Activated CD4-positive, alpha-beta T cell treated with anti-CD3 and anti-CD28 coated beads for 24 hours (primary cell): Measurements from ENCODE around the gene ALKBH5.

ENCODE experiments used
- DNase-seq, 2 donors: peaks; one replicate each; pipeline ENCODE4 v3.0.0-alpha.2; 2020; ENCODE audit warnings: low read depth in 2 of 2

Gene ALKBH5

GRCh38 chr17:18218756-18219415, 35.3 kb downstream of the ALKBH5 start:
- no peak for DNase-seq

GRCh38 chr17:18224053-18224386, 40.4 kb downstream of the ALKBH5 start:
- DNase-seq: no peak

GRCh38 chr17:18224387-18225120, 40.9 kb downstream of the ALKBH5 start:
- DNase-seq: no peak

DNA sequence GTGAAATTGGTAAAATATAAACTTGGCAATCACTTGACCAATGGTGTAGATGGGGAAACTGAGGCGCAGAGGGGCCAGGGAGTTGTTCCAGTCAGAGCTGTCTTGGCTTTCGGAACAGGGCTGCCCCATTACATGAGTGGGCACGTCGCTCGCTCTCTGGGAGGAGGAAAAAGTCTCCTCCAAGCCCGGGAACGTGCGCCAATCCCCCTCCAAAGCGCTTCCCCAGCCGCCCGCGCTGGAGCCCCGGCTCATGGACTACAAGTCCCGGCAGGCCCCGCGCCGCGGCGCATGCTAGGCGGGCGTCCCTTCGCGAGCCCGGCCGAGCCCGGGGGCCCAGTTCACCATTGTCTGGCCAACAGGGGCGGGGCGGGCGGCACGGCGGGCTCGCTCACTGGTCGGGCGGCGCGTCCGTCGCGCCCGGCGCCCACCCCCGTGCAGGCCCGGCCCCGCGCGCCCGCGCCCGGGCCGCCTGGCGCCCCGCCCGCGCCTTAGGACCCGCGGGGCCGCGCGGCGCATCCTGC, 41.6 kb downstream of the ALKBH5 start, which contains the start of gene LLGL1:
Gene LLGL1 (plus strand): TSS at position 515 of the 521 bp plus-strand sequence. CDS start 48 bp downstream, outside the sequence.
- DNase-seq: peak; percentile 93 to 97

DNA sequence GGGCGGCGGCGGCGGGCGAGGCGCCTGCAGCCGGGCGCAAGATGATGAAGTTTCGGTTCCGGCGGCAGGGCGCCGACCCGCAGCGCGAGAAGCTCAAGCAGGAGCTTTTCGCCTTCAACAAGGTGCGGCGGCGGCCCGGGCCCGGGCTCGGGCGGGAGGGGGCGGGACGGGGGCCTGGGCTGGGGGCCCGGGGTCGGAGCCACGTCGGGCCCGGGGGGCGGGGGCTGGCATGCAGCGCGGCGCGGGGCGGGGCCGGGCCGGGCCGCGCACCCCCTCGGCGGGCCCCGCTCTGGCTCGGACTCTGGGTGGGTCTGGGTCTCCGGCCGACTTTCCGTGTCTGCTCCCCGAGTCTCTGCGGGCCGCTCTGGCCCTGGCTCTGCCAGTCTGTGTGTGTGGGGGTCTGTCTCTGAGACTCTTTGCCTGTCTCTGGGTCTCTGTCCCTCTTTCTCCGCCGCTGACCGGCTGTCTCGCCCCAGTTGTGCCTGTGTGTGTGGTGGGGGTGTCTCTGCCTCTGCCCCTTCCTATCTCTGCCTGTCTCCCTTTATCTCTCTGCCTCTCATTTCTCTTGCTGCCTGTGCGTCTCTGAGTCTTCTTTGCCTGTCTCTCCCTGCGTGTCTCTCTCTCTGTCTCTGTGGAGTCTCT, 42.1 kb downstream of the ALKBH5 start:
- DNase-seq: no peak

GRCh38 chr17:18226284-18226945, 42.8 kb downstream of the ALKBH5 start:
- DNase-seq: no peak

DNA sequence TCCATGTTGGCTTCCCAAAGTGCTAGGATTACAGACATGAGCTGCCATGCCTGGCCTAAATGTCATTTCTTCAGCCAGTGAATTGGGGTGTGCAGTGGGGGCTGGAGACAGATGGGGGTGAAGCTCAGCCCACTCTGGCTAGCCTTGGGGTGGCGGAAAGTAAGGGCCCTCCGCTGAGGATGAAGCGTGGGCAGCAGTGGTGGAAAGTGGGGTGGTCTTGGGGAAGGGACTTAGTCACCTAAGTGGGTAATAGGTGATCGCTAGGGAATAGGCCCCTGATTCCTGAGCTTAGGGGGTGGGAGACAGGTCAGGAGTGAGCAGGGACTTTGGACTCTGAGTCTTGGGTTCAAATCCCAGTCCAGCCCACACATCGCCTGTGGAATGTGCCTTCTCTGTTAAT, 44.0 kb downstream of the ALKBH5 start:
- no peak for DNase-seq

- DNase-seq: no peak
Measured at GRCh38 chr17:18228176-18228682, 44.6 kb downstream of the ALKBH5 start.

- DNase-seq: no peak
Measured at GRCh38 chr17:18229254-18229653, 45.6 kb downstream of the ALKBH5 start.

GRCh38 chr17:18229771-18230170, 46.1 kb downstream of the ALKBH5 start:
- no peak for DNase-seq

DNA sequence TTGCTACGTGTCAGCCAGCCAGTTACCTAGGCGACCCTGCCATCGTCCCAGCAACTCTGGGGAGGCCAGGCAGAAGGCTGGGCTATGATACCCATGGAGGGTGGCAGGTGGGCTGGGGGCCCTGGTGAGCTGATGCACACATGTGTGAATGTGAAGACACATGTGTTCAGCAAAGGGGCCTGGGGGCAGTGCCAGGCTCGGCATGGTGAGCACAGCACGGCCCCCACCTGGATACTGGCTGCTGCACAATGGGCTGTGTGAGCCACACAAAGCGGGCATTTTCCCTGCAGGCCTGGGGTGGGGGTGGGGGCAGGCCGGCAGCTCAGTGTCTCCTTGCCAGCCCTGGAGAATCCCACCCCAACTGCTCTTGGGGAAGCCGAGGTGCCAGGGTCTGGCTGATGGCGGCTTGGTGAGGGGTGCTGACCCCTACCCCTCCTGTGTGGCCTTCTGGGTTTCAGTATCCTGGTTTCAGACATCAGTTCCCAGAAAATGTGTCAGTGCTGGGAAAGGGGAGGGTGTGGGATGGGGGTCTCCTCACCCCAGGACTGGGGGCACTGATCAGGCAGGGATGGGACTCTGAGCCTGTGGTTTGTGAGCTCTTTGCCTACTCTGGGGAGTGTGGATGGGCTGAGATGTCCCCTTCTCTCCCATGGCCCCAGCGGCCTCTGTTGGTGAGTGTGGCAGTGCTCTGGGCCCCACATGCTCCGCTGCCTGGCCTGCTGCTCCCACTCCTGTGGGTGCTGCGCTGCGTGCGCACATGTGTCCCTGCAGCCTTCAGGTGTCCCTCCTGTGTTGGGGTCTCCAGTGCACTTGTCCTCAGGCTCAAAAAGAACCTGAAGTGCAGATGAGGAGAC, 46.9 kb downstream of the ALKBH5 start:
- DNase-seq: no peak

DNA sequence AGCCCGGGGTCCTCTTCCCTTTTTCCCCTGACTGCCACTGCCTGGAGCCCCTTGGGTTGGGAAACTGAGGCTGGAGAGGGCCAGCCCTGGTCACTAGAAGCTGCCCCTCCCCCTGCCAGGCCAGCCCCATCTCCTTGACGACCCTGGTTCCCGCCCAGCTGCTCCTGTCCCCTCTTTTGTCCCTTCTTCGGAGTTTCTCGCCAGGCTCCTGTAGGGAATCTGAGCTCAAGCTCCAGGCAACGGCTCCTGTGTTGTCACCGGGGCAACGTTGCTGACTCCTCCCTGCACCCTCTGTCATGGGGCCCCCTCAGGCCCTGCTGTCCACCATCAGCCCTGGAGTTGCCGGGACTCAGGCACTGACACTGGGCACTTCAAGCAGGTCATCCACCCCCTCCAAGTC, 47.5 kb downstream of the ALKBH5 start:
- DNase-seq: no peak

DNA sequence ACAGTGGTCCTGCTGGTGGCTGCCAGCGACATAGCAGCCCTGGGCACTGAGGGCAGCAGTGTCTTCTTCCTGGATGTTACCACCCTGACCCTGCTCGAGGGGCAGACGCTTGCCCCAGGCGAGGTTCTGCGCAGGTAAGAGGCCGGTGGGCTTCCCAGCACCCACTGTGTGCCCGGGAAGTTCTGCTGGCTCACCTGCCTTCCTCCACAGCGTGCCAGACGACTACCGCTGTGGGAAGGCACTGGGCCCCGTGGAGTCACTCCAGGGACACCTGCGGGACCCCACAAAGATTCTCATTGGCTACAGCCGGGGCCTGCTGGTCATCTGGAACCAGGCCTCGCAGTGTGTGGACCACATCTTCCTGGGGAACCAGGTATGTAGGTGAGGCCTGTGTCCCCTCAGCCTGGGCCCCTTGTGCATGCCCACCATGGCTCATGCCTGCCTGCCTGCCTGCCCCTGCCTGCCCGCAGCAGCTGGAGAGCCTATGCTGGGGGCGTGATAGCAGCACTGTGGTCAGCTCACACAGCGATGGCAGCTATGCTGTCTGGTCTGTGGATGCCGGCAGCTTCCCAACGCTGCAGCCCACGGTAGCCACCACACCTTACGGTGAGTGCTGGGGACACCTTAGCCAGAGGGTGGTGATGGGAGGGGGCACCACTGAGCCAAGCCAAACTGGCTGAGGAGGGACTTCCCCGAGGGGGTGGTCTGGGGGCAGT, 50.3 kb downstream of the ALKBH5 start:
- no peak for DNase-seq

DNA sequence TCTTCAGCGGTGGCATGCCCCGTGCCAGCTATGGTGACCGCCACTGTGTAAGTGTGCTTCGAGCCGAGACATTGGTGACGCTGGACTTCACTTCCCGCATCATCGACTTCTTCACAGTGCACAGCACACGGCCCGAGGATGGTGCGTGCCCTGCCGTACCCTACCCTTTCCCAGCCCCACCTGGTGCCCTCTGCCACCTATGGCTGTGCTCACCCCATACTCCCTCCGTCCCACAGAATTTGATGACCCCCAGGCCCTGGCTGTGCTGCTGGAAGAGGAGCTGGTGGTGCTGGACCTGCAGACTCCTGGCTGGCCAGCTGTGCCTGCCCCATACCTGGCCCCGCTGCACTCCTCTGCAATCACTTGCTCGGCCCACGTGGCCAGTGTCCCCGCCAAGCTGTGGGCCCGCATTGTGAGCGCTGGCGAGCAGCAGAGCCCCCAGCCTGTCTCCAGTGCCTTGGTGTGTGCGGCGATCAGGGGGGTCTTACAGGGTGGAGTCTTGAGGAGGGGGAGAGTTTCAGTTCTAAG, 51.3 kb downstream of the ALKBH5 start:
- DNase-seq: no peak

DNA sequence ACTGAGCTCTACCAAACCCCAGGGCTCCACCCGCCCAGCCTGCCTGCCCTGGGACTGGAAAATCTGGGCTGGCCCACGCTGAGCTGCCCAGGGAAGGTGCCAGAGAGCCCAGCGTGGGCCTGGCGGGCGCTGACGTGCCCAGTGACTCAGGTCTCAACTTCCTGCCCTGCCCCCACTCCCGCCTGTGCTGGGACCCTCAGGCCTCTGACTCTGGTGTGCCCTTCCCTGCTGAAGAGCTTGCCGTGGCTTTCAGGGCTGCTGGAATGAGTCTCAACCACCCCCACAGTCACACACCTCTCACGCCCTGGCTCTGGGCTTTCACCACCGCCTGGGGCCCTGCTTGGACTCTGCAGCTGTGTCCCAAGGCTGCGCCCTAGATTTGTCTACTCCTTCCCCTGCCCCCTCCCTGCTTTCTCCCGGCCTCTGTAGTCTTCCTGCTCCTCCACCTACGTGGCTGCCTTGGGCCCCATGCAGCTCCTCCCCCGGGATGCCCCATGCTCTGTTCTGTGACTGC, 52.2 kb downstream of the ALKBH5 start:
- peak in 1 of 2 donors; percentile 21 for DNase-seq

- DNase-seq: no peak
Measured at GRCh38 chr17:18236494-18236893, 52.9 kb downstream of the ALKBH5 start.

- no peak for DNase-seq
Measured at GRCh38 chr17:18237461-18237860, 53.8 kb downstream of the ALKBH5 start.

GRCh38 chr17:18238299-18238698, 54.7 kb downstream of the ALKBH5 start:
- no peak for DNase-seq

DNA sequence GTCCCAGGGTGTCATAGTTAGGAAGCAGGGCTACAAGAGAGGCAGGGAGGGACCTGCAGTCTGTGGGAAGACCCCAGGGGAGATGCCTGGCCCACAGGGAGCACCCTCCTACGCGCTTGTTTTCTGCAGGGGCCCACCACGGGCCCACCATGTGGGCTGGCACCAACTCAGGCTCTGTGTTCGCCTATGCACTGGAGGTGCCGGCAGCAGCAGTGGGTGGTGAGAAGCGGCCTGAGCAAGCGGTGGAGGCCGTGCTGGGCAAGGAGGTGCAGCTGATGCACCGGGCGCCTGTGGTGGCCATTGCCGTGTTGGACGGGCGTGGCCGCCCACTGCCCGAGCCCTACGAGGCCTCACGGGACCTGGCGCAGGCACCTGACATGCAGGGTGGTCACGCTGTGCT, 56.8 kb downstream of the ALKBH5 start:
- DNase-seq: no peak
